Esophagus (tissue), 2 donors: ENCODE data around the gene SUSD4. TPM values are rescaled to one million over a fixed set of nuclear protein-coding genes. Genes with fewer than 3 reads are reported as not detected.
"Not testable (repeated sequence)": the region's sequence is repeated elsewhere in the genome, so short reads cannot be mapped to it uniquely, and the experiment has no call there.

Experiments used
- H3K27ac ChIP-seq, 2 donors: one replicate each; pipeline ENCODE4 v1.5.1; 2013; ENCODE audit warnings: low read depth in 2 of 2, mild to moderate bottlenecking in 2 of 2, inconsistent platforms in 1 of 2, low read length in 1 of 2, moderate library complexity in 1 of 2
- H3K27me3 ChIP-seq, 2 donors: one replicate each; pipeline ENCODE4 v1.6.1; 2013; ENCODE audit warnings: low read length in 2 of 2, control low read depth in 1 of 2, mild to moderate bottlenecking in 1 of 2; ENCODE audit not compliant: insufficient read depth in 2 of 2, control insufficient read depth in 1 of 2
- H3K36me3 ChIP-seq, 2 donors: one replicate each; pipeline ENCODE4 v1.6.1; 2013; ENCODE audit warnings: low read length in 1 of 2; ENCODE audit not compliant: control insufficient read depth in 2 of 2, insufficient read depth in 2 of 2
- H3K4me1 ChIP-seq, 2 donors: one replicate each; pipeline ENCODE4 v1.6.1; 2013; ENCODE audit warnings: low read length in 1 of 2; ENCODE audit not compliant: control insufficient read depth in 2 of 2, insufficient read depth in 2 of 2
- H3K4me3 ChIP-seq, 2 donors: one replicate each; pipeline ENCODE4 v1.5.1; 2013; ENCODE audit warnings: low read length in 2 of 2, mild to moderate bottlenecking in 2 of 2, low read depth in 1 of 2, moderate library complexity in 1 of 2
- H3K9me3 ChIP-seq, 2 donors: one replicate each; pipeline ENCODE4 v1.6.1; 2013; ENCODE audit warnings: mild to moderate bottlenecking in 2 of 2, low read depth in 1 of 2, low read length in 1 of 2, moderate library complexity in 1 of 2; ENCODE audit not compliant: control insufficient read depth in 2 of 2, insufficient read depth in 1 of 2
- WGBS, 2 donors: extraction: QIAGEN DNeasy Blood & Tissue Kit; methylation state at CpG; one replicate each; pipeline ENCODE4 v1.1.7; 2013; 5-methylcytosine and 5-hydroxymethylcytosine counted together
- polyA plus RNA-seq, 2 donors: library from polyadenylated mRNA; stranded (reverse); fragments of 200-250 nt; gene quantifications; one replicate each; pipeline ENCODE4 v1.2.3, GENCODE V29; 2013
- donor health status: healthy with polysubstance abuse.
- donor health status: Bipolar disorder and iron deficiency.

SUSD4 gene
- polyA plus RNA-seq, 2 donors: 39.5 to 50.5 TPM

DNA sequence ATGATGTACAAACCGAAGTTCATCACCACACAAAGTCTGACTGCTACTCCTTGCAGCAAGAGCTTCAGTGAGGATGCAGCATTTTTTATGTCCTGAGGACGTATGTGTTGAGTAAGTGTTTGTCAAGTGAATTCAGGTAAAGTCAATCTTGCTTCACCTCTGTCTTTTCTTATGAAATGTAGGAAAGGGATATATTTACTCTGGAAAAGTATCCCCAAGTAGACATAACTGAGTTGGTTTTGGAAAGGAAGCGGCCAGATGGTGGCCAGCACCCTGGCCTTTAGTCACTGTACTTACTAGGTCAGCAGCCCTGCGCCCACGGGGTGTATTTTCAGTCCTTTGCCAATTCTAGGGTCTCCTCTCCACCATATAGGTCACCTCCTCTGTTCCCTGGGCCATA is 75.2 kb downstream of the SUSD4 start:
- Histone ChIP-seq H3K36me3 (peaks cover 0 to 5% of the 10 kb centered on the region in 2 donors), H3K4me1 (no peaks in the 10 kb centered on the region), H3K4me3 (no peak overlapping the region), H3K27me3 (no peaks in the 10 kb centered on the region), H3K9me3 (no peaks in the 10 kb centered on the region), H3K27ac (peak overlapping the region in 1 of 2 donors; percentile 51)
- WGBS, 2 donors: 87% methylated on average over 5 of the region's 5 CpGs

DNA sequence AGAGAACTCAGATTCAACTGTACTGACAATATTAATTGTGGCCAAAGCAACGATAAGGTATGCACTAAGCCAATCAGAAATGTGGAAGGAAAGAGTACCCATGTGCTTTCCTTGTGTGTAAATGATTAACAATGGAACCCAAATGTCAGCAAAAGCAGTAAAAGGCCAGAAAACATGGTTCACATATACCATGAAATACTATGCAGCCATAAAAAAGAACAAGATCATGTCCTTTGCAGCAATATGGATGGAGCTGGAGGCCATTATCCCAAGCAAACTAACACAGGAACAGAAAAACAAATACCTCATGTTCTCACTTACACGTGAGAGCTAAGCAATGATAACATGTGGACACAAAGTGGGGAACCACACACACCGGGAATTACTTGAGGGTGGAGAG is 78.5 kb downstream of the SUSD4 start:
- Histone ChIP-seq H3K4me1 (no peaks in the 10 kb centered on the region), H3K9me3 (no peaks in the 10 kb centered on the region), H3K4me3 (no peak overlapping the region), H3K27me3 (no peaks in the 10 kb centered on the region), H3K36me3 (peaks cover 0 to 5% of the 10 kb centered on the region in 2 donors), H3K27ac (no peak overlapping the region)
- WGBS, 2 donors: 96% methylated on average over 3 of the region's 3 CpGs

DNA sequence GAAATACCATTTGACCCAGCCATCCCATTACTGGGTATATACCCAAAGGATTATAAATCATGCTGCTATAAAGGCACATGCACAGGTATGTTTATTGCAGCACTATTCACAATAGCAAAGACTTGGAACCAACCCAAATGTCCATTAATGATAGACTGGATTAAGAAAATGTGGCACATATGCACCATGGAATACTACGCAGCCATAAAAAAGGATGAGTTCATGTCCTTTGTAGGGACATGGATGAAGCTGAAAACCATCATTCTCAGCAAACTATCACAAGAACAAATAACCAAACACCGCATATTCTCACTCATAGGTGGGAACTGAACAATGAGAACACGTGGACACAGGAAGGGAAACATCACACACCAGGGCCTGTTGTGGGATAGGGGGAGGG is 80.3 kb downstream of the SUSD4 start:
- not testable (repeated sequence) for H3K36me3 ChIP-seq, H3K9me3 ChIP-seq, H3K27ac ChIP-seq, H3K4me1 ChIP-seq, H3K4me3 ChIP-seq, H3K27me3 ChIP-seq
- WGBS, 2 donors: 87 to 94% methylated on average over 3 of the region's 3 CpGs

DNA sequence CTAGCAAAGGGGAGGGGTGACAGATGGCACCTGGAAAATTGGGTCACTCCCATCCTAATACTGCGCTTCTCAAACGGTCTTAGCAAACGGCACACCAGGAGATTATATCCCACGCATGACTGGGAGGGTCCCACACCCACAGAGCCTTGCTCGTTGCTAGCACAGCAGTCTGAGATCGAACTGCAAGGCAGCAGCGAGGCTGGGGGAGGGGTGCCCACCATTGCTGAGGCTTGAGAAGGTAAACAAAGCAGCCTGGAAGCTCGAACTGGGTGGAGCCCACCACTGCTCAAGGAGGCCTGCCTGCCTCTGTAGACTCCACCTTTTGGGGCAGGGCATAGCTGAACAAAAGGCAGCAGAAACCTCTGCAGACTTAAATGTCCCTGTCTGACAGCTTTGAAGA is 85.7 kb downstream of the SUSD4 start:
- H3K36me3 ChIP-seq, H3K4me3 ChIP-seq, H3K27ac ChIP-seq, H3K27me3 ChIP-seq, H3K4me1 ChIP-seq, H3K9me3 ChIP-seq: not testable (repeated sequence)
- 84 to 85% methylated on average over 8 of the region's 8 CpGs for WGBS, 2 donors

DNA sequence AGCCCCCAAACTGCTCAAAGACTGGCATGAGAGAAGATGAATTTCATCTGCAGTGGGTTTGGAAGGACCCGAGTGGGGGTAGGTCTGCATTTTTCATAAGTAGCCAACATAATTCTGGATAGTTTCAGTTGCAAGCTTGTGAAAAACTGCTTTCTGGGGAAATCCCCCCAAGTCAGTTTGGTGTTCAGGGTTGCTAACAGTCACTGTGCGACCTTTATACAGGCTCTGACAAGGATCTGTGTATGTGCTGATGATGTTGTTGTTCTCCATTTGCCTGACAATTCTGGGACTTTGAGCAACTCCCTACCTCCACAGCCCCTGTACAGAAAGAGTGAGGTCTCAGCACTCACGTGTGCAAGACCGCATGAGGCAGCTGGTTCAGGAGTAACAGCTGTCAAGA is 87.9 kb downstream of the SUSD4 start:
- H3K27ac ChIP-seq: no peak overlapping the region
- H3K36me3 ChIP-seq: no peaks in the 10 kb centered on the region
- WGBS, 2 donors: 80 to 91% methylated on average over 4 of the region's 4 CpGs

DNA sequence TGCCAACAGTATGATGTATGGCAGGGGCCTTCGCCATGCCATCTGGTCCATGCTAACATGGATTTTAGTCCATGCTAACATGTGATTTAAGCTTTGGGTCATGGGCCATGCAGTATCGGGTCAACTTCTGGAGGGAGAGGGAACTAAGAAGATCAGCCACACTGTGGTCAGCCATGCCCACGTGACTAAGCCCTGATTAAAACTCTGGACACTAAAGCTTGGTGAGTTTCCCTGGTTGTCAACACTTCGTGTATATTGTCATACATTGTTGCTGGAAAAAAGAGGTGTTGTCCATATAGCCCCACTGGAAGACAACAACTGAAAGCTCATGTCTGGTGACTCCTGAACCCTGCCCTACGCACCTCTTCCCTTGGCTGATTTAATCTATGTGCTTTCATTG is 90.5 kb downstream of the SUSD4 start:
- Histone ChIP-seq H3K4me3 (no peak overlapping the region), H3K9me3 (no peaks in the 10 kb centered on the region), H3K4me1 (no peaks in the 10 kb centered on the region), H3K36me3 (no peaks in the 10 kb centered on the region), H3K27ac (no peak overlapping the region), H3K27me3 (no peaks in the 10 kb centered on the region)
- 82 to 94% methylated on average over 5 of the region's 5 CpGs for WGBS, 2 donors

More for the DNA sequence above, 87.9 kb downstream of the SUSD4 start:
- H3K4me3 ChIP-seq: no peak overlapping the region
- H3K9me3 ChIP-seq: no peaks in the 10 kb centered on the region
- no peaks in the 10 kb centered on the region for H3K4me1 ChIP-seq
- no peaks in the 10 kb centered on the region for H3K27me3 ChIP-seq

DNA sequence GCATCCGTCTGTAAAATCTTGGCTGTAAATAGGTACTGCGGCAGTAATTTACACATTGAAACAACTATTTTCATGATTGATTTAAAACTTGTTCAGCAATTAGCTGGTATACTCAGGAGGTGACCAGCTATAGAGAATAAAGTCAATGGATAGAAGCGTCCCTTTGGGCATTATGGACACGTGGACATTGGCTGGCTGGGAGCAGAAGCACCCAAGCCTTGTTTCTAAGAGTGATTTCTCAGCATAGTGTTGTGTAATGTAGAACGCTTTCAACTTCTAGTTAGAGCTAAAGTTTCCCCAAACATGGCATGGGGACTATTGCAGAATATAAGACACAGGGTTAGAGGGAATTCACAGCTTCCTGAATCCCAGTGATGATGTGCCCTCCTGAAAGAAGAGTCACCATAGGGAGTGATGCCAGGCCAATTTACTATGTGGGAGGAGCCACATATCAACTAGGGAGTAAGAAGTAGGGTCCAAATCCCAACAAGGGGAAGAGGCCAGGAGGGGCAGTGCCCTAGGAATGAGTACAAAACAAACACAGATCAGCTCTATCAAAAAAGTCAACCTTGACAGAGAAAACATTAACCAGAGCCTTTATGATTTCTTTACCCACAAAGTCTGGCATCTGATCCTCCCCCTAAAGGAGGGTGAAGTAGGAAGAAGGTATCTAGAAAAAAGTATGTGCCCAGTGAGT is 92.7 kb downstream of the SUSD4 start:
- WGBS, 2 donors: 83 to 90% methylated on average over 5 of the region's 5 CpGs
- no peak overlapping the region for H3K27ac ChIP-seq
- peaks cover 0 to 2% of the 10 kb centered on the region in 2 donors for H3K36me3 ChIP-seq

DNA sequence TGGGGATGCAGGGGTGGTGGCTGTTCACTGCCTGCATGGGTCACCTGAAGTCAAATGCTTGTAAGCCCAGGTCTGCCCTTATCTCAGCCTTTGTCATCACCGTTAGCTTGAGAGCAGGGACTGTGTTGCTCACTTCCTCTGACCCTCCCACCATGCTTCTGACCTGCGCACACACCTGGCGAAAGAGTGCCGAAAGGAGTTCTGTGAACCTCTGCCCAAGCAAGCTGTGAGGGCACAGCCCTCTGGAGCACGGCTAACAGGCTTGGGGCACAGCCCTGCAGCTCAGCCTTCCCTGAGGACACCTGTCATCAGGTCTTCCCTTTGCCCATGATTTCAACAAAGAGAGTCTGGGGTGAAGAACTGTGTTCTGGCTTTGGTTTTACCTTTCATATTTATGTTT is 93.8 kb downstream of the SUSD4 start:
- no peaks in the 10 kb centered on the region for H3K9me3 ChIP-seq
- no peaks in the 10 kb centered on the region for H3K27me3 ChIP-seq
- H3K27ac ChIP-seq: no peak overlapping the region
- H3K4me3 ChIP-seq: no peak overlapping the region
- peaks cover 0 to 6% of the 10 kb centered on the region in 2 donors for H3K36me3 ChIP-seq
- 85 to 91% methylated on average over 5 of the region's 5 CpGs for WGBS, 2 donors
- H3K4me1 ChIP-seq: no peaks in the 10 kb centered on the region

More for the DNA sequence above, 92.7 kb downstream of the SUSD4 start:
- no peaks in the 10 kb centered on the region for H3K9me3 ChIP-seq
- H3K27me3 ChIP-seq: no peaks in the 10 kb centered on the region
- no peaks in the 10 kb centered on the region for H3K4me1 ChIP-seq
- no peak overlapping the region for H3K4me3 ChIP-seq

DNA sequence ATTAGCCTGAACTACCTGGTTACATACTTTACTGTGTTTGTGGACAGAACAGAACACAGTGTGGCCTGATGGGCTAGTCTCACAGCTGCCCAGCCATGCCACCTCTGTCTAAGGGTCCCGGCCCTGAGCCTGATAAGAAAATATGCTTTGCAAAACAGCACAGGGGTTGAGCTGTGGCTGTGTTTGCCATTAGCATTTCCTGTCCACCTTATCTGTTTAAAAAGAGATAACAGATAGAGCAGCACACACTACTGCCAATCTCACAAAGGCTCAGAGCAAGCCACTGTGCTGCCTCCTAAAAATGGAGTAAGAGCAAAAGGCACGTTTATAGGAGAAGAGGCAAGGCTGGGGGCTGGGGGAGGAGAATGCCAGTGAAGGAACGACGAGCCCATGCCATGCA is 95.0 kb downstream of the SUSD4 start:
- no peaks in the 10 kb centered on the region for H3K4me1 ChIP-seq
- no peak overlapping the region for H3K27ac ChIP-seq
- H3K4me3 ChIP-seq: no peak overlapping the region
- H3K27me3 ChIP-seq: no peaks in the 10 kb centered on the region
- H3K9me3 ChIP-seq: no peaks in the 10 kb centered on the region
- H3K36me3 ChIP-seq: peaks cover 0 to 6% of the 10 kb centered on the region in 2 donors
- 55 to 75% methylated on average over 4 of the region's 4 CpGs for WGBS, 2 donors

DNA sequence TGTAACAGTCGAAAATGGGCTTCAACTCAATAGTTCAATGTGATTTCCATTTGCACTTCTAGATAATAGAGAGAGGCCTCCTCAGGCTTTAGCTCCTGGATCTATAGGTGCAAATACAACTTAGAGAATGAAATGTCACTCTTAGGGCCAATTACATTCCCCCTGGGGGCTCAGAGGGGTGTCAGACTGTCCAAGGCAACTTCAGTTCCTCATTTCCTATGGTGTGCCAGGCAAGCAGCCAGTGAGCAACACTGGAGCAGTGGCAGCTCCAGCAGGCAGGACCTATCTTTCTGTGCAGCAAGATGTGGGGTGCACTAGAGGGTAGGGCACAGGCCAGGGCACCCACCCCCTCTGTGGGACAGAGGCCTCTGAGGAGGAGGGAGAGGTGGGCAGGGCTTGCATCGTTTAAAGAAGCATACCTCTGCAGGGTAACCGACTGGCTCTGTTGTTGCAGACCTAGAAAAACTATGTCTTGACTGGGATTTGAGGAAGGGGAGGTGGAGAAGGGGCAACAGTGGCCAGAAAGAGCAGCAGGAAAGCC is 97.3 kb downstream of the SUSD4 start:
- WGBS, 2 donors: 66 to 67% methylated on average over 3 of the region's 3 CpGs
- Histone ChIP-seq H3K27me3 (no peaks in the 10 kb centered on the region), H3K27ac (no peak overlapping the region), H3K36me3 (peaks cover 0 to 6% of the 10 kb centered on the region in 2 donors), H3K4me1 (no peaks in the 10 kb centered on the region), H3K4me3 (no peak overlapping the region), H3K9me3 (no peaks in the 10 kb centered on the region)
